ENCODE measurements around the gene BCL7C.
"Not testable (repeated sequence)": the region's sequence is repeated elsewhere in the genome, so short reads cannot be mapped to it uniquely, and the experiment has no call there.

Gene BCL7C

GRCh38 chr16:30860729-30861128 lies 33.1 kb downstream of the BCL7C start:
- not testable (repeated sequence) for FAIRE-seq

DNA sequence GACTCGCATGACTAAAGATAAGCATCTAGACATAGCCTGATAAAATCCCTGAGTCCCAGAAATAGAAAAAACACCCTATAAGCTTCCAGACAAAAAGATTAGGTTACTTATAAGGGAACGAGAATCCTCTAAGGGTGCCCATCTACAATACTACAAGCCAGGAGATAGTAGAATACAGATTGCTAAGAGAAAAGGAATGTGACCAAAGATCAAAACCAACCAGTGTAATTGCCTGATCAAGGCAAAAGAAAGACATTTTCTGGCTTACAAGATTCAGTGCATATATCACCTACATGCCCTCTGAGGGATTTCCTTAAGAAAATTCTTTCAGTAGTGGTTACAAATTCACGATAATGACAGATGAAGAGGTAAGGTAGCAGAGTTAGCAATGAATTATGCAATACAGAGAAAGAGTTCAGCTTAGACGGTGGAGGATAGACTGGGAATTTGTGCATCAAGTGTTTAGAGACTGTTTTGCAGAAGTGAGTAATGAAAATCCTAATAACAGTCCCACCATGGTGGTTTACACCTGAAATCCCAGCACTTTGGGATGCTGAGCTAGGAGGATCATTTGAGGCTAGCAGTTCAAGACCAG lies 35.0 kb downstream of the BCL7C start:
- FAIRE-seq, result no peak

GRCh38 chr16:30858111-30858495 lies 35.8 kb downstream of the BCL7C start:
- FAIRE-seq, result no peak

GRCh38 chr16:30853758-30854157 lies 40.1 kb downstream of the BCL7C start:
- no peak for FAIRE-seq

GRCh38 chr16:30850246-30850645 lies 43.6 kb downstream of the BCL7C start:
- no peak for FAIRE-seq

GRCh38 chr16:30846649-30847402 lies 47.1 kb downstream of the BCL7C start:
- no peak for FAIRE-seq

DNA sequence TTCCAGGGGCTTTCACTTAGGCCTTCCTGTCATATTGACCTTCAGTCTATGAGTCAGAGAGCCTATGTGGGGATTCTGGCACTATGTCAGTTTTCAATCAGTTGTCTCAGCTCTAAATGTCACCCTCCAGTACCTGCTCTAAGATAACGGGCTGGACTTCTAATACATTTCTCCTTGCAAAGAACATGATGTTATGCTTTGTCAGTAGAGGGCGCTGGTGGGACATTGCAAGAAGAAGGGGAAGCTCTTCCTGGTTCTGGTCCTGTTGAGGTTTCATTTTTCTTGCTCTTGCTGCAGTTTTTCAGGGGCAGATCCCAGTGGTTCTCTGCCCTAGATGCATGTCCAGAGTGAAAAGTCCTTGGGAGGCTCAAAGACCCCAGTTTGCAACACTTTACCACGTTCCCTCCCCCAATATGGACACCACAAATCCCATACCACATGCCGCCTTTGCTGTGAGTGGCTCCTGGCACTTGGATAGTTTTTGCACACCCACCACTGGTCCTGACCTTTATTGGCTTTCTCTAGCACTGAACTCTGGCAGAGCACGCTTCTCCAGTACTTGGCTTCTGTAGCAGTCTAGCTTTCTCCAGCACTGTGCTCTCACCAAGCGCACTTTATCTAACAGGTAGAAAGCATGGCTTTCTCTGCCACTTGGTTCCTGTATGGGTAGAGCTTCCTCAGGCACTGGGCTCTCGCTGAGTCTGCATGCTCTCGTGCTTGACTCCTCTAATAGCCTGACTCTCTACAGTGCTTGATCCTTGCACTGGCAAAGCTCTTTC lies 49.0 kb downstream of the BCL7C start:
- FAIRE-seq, result no peak

DNA sequence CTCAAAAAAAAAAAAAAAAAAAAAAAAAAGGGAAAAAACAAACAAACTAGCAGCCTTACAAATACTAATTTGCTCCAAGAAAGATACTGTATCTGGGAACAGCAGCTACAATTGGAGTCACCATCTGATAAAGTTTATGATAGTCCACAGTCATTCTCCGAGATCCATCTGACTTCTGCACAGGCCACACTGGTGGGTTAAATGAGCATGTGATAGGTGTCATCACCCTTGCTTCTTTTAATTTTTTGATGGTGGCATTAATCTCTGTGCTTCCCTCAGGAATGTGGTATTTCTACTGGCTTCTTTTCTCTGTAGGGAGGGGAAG lies 49.6 kb downstream of the BCL7C start:
- no peak for FAIRE-seq

GRCh38 chr16:30843501-30843900 lies 50.4 kb downstream of the BCL7C start:
- no peak for FAIRE-seq

DNA sequence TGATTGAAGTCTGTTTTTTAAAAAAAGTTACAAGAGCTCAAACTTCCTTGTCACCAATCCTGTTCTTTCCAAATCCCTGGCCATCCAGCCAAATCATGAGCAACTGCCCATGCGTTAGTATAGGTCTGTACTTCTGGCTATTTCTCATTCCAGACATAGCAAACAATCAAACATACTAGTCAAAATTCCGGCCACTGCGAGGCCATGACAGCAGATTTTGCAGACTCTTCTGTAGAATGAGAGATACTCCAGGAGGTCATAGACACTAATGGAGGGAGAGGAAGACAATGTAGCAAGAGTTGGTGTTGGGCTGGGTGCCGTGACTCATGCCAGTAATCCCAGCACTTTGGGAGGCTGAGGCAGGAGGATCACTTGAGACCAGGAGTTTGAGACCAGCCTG lies 50.9 kb downstream of the BCL7C start:
- FAIRE-seq, result no peak

DNA sequence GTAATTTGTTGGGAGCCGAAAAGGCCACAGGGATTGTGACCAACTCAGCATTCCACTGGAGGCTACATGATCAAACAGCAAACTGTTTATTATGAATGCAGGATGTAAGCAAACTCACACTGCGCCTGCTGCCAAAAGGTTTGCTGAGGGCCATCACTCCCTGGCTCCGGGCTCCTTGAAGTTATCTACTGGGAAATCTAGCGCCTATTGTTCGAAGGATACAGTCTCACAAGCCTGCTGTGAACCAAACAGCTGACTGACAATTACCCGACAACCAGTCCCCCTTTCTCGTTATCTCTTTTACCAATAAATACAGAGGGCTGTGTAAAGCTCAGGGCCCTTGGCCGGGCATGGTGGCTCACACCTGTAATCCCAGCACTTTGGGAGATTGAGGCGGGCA lies 52.5 kb downstream of the BCL7C start:
- no peak for FAIRE-seq

DNA sequence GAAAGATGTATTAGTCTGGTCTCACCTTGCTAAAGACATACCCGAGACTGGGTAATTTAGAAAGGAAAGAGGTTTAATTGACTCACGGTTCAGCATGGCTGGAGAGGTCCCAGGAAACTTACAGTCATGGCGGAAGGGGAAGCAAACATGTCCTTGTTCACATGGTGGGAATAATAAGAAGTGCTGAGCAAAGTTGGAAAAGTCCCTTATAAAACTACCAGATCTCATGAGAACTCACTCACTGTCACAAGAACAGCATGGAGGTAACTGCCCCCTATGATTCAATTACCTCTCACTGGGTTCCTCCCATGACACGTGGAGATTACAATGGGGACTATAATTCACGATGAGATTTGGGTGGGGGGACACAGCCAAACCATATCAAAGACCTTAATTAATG lies 53.3 kb downstream of the BCL7C start:
- FAIRE-seq, result no peak

- FAIRE-seq, result no peak
Measured at GRCh38 chr16:30839523-30840227, 54.2 kb downstream of the BCL7C start.

DNA sequence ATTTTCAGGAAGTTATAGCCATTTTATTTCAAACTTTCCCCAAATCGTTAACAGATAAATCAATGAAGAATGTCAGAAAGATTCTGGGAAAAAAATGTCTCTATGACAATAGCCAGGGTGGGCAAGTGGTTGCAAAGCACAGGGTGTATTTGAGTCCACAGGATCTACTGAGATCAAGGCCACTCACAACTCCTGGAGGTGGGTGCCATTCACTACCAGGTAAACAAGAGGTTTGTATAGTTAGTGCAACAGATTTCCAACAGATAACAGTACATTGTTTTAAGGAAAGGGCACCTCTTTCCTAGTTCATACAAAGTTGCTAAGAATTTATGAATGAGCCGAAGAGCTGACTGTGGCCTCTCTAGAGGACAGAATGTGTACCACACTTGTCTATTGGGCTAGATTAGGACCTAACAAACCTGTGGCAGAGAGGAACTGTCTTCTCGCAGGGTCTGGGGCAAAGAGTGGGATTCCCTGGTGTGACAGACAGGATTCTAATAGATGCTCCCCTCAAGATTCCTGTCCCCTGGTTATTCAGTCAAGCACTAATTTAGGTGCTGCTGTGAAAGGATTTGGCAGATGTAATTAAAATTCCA lies 54.9 kb downstream of the BCL7C start:
- no peak for FAIRE-seq

- FAIRE-seq, result no peak
Measured at GRCh38 chr16:30837904-30838303, 56.0 kb downstream of the BCL7C start.
